Endothelial cell (in vitro differentiated cells): ENCODE data around the gene SNTN. TPM values are rescaled to one million over a fixed set of nuclear protein-coding genes. Genes with fewer than 3 reads are reported as not detected.
"Not testable (repeated sequence)": the region's sequence is repeated elsewhere in the genome, so short reads cannot be mapped to it uniquely, and the experiment has no call there.

ENCODE experiments used
- DNase-seq: peaks from one replicate; pipeline ENCODE4 v3.0.0; 2021; ENCODE audit warnings: low spot score
- H3K27ac Mint-ChIP-seq: one replicate; pipeline ENCODE4 v1.8.0; 2021; ENCODE audit warnings: mixed read lengths, inconsistent platforms; ENCODE audit not compliant: unreplicated experiment
- H3K27me3 Mint-ChIP-seq: one replicate; pipeline ENCODE4 v1.8.0; 2021; ENCODE audit warnings: mild to moderate bottlenecking, moderate library complexity, mixed read lengths, inconsistent platforms; ENCODE audit not compliant: unreplicated experiment
- H3K36me3 Mint-ChIP-seq: one replicate; pipeline ENCODE4 v1.8.0; 2021; ENCODE audit warnings: mild to moderate bottlenecking, low read depth, mixed read lengths, inconsistent platforms; ENCODE audit not compliant: unreplicated experiment
- H3K4me1 Mint-ChIP-seq: one replicate; pipeline ENCODE4 v1.8.0; 2021; ENCODE audit warnings: mild to moderate bottlenecking, mixed read lengths, inconsistent platforms; ENCODE audit not compliant: unreplicated experiment
- H3K4me3 Mint-ChIP-seq: one replicate; pipeline ENCODE4 v1.8.0; 2021; ENCODE audit warnings: mild to moderate bottlenecking, mixed read lengths, inconsistent platforms; ENCODE audit not compliant: unreplicated experiment
- H3K9me3 Mint-ChIP-seq: one replicate; pipeline ENCODE4 v1.8.0; 2021; ENCODE audit warnings: mixed read lengths, inconsistent platforms; ENCODE audit not compliant: unreplicated experiment
- CTCF ChIP-seq: fragments of 200-600 bp; sonication (generic); IDR thresholded peaks from one replicate; pipeline ENCODE4 v1.5.0; 2021; ENCODE audit warnings: antibody characterized with exemption; ENCODE audit not compliant: unreplicated experiment
- total RNA-seq: library from RNA; stranded (reverse); fragmentation: NEBNext Ultra II Directional; extraction: Animal tissue kit (Norgen Biotek cat#: 25700); gene quantifications from one replicate; pipeline ENCODE4 v1.2.1, GENCODE V29; 2021; ENCODE audit not compliant: unreplicated experiment

SNTN gene
- total RNA-seq, 1 donor from 2014 or later = not detected

- Mint-ChIP-seq H3K4me1 (no peaks in the 10 kb centered on the region), H3K27ac (no peak overlapping the region), H3K36me3 (no peaks in the 10 kb centered on the region), H3K4me3 (no peak overlapping the region), H3K27me3 (no peaks in the 10 kb centered on the region), H3K9me3 (no peaks in the 10 kb centered on the region)
- TF ChIP-seq CTCF = no peak
- no peak for DNase-seq
These were observed 12.7 kb upstream of the SNTN start for GRCh38 chr3:63639806-63640205.

- Mint-ChIP-seq H3K27me3 (peaks cover 2% of the 10 kb centered on the region), H3K4me3 (no peak overlapping the region), H3K4me1 (no peaks in the 10 kb centered on the region), H3K27ac (no peak overlapping the region), H3K36me3 (no peaks in the 10 kb centered on the region), H3K9me3 (no peaks in the 10 kb centered on the region)
- TF ChIP-seq CTCF = no peak
- DNase-seq = no peak
These were observed 10.0 kb upstream of the SNTN start for GRCh38 chr3:63642488-63642887.

GRCh38 chr3:63644212-63644797, 8.2 kb upstream of the SNTN start:
- H3K9me3 Mint-ChIP-seq = no peaks in the 10 kb centered on the region
- TF ChIP-seq CTCF = no peak
- no peaks in the 10 kb centered on the region for H3K36me3 Mint-ChIP-seq
- peaks cover 2% of the 10 kb centered on the region for H3K27me3 Mint-ChIP-seq
- no peak overlapping the region for H3K27ac Mint-ChIP-seq
- H3K4me1 Mint-ChIP-seq = no peaks in the 10 kb centered on the region
- DNase-seq = no peak
- no peak overlapping the region for H3K4me3 Mint-ChIP-seq

GRCh38 chr3:63644928-63645781, 7.3 kb upstream of the SNTN start:
- H3K9me3 Mint-ChIP-seq, H3K27ac Mint-ChIP-seq, H3K27me3 Mint-ChIP-seq, H3K36me3 Mint-ChIP-seq, H3K4me1 Mint-ChIP-seq: not testable (repeated sequence)
- peak overlapping the region; percentile 69 for H3K4me3 Mint-ChIP-seq
- DNase-seq = peak; percentile 16

GRCh38 chr3:63654211-63654610, 1.7 kb downstream of the SNTN start:
- Mint-ChIP-seq H3K36me3 (no peaks in the 10 kb centered on the region), H3K27me3 (peaks cover 4% of the 10 kb centered on the region), H3K27ac (no peak overlapping the region), H3K4me3 (no peak overlapping the region), H3K4me1 (no peaks in the 10 kb centered on the region), H3K9me3 (no peaks in the 10 kb centered on the region)
- TF ChIP-seq CTCF = no peak
- DNase-seq = no peak
